Fibroblast of lung (primary cell): ENCODE results near the gene LRRC52. TPM values are rescaled to one million over a fixed set of nuclear protein-coding genes. Genes with fewer than 3 reads are reported as not detected.
"Not testable (repeated sequence)": the region's sequence is repeated elsewhere in the genome, so short reads cannot be mapped to it uniquely, and the experiment has no call there.

ENCODE experiments used
- DNase-seq, 2 donors: peaks; one replicate each; pipeline versions ENCODE4 v3.0.0 to v3.0.0-alpha.2; 2010; ENCODE audit warnings: low read depth in 2 of 2
- H2AFZ ChIP-seq: 2 replicates; pipeline ENCODE4 v1.5.1; 2012; ENCODE audit warnings: low read length, control low read depth, inconsistent platforms
- H3K27ac ChIP-seq: 2 replicates; pipeline ENCODE4 v1.5.1; 2011; ENCODE audit warnings: low read length, control low read depth; ENCODE audit not compliant: insufficient read depth
- H3K27me3 ChIP-seq: 2 replicates; pipeline ENCODE4 v1.5.1; 2011; ENCODE audit warnings: mild to moderate bottlenecking, low read length; ENCODE audit not compliant: control insufficient read depth, insufficient read depth
- H3K36me3 ChIP-seq: 2 replicates; pipeline ENCODE4 v1.5.1; 2011; ENCODE audit warnings: low read length; ENCODE audit not compliant: control insufficient read depth, insufficient read depth
- H3K4me1 ChIP-seq: 2 replicates; pipeline ENCODE4 v1.5.1; 2011; ENCODE audit warnings: low read length; ENCODE audit not compliant: control insufficient read depth, insufficient read depth; ENCODE audit errors: extremely low read depth
- H3K4me2 ChIP-seq: 2 replicates; pipeline ENCODE4 v1.5.1; 2011; ENCODE audit warnings: low read length, control low read depth; ENCODE audit not compliant: insufficient read depth; ENCODE audit errors: extremely low read depth
- H3K4me3 ChIP-seq, 4 experiments: fragments of 200-600 bp in 1 of 4; sonication (generic) in 1 of 4; replicated peaks in 1 of 4; 2 replicates each; pipeline ENCODE4 v1.5.1; 2011 to 2016; ENCODE audit warnings: low read length in 4 of 4, low read depth in 3 of 4, mild to moderate bottlenecking in 3 of 4, control low read depth in 2 of 4, inconsistent platforms in 1 of 4, mixed read lengths in 1 of 4; ENCODE audit not compliant: insufficient read depth in 1 of 4; ENCODE audit errors: control extremely low read depth in 1 of 4
- H3K79me2 ChIP-seq: 2 replicates; pipeline ENCODE4 v1.5.1; 2012; ENCODE audit warnings: mild to moderate bottlenecking, low read length, inconsistent platforms; ENCODE audit not compliant: control insufficient read depth, insufficient read depth
- H3K9ac ChIP-seq: 2 replicates; pipeline ENCODE4 v1.5.1; 2011; ENCODE audit warnings: mild to moderate bottlenecking, low read length, control low read depth; ENCODE audit not compliant: insufficient read depth
- H3K9me3 ChIP-seq: 2 replicates; pipeline ENCODE4 v1.5.1; 2012; ENCODE audit warnings: low read depth, low read length; ENCODE audit not compliant: control insufficient read depth, insufficient read depth
- H4K20me1 ChIP-seq: 2 replicates; pipeline ENCODE4 v1.5.1; 2011; ENCODE audit warnings: low read length; ENCODE audit not compliant: control insufficient read depth, insufficient read depth; ENCODE audit errors: extremely low read depth
- EZH2 ChIP-seq: IDR thresholded peaks from 2 replicates; pipeline ENCODE4 v1.5.1; 2012; ENCODE audit warnings: low read length, control low read depth, mild to moderate bottlenecking; ENCODE audit errors: missing control alignments
- polyA plus RNA-seq, 2 donors: library from polyadenylated mRNA; depleted of rRNA in 1 of 2; stranded (reverse) in 1 of 2; unstranded in 1 of 2; fragments of >200 nt; gene quantifications; 2 replicates each; pipeline ENCODE4 v1.2.1, GENCODE V29; 2011 to 2012; ENCODE audit warnings: missing spikeins in 1 of 2
- total RNA-seq: library from RNA; depleted of rRNA; stranded (reverse); fragments of >200 nt; gene quantifications from 2 replicates; pipeline ENCODE4 v1.2.1, GENCODE V29; 2014
- TF ChIP-seq, protein P1 (sequence below), 2 donors: IDR thresholded peaks in 1 of 2; conservative IDR thresholded peaks in 1 of 2; 1 replicate in 1 of 2; 2 replicates in 1 of 2; pipeline ENCODE4 v1.5.1; 2011 to 2012; ENCODE audit warnings: low read length in 2 of 2, control low read depth in 1 of 2, inconsistent platforms in 1 of 2, low read depth in 1 of 2, mild to moderate bottlenecking in 1 of 2

Gene LRRC52
- total and polyA plus RNA-seq, 2 donors (not counting 1 experiment from before 2014, with no cell fraction given), result not detected

DNA sequence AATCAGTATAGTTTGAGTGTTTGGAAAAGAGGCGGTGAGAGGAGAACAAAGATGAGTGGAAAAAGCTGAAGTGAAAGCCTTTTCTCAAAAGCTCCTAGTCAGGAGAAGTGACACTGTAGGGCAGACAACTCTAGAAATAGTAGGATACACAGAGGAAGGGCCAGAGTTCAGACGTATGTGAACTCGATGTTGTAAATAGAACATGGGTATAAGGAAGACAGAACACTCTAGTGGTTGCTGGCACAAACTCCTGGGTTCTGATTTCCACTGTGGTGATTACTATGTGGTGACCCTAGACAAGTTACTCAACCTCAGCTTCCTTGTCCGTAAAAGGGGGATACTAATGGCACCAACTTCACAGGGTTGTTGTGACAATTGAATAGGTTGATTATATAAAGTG is 57.0 kb downstream of the LRRC52 start:
- H3K36me3 ChIP-seq, result no peaks in the 10 kb centered on the region
- no peaks in the 10 kb centered on the region for H3K79me2 ChIP-seq
- no peaks in the 10 kb centered on the region for H3K27me3 ChIP-seq
- H2AFZ ChIP-seq, result no peak overlapping the region
- no peak for DNase-seq
- H3K9me3 ChIP-seq, result no peaks in the 10 kb centered on the region
- TF ChIP-seq, protein P1, sequence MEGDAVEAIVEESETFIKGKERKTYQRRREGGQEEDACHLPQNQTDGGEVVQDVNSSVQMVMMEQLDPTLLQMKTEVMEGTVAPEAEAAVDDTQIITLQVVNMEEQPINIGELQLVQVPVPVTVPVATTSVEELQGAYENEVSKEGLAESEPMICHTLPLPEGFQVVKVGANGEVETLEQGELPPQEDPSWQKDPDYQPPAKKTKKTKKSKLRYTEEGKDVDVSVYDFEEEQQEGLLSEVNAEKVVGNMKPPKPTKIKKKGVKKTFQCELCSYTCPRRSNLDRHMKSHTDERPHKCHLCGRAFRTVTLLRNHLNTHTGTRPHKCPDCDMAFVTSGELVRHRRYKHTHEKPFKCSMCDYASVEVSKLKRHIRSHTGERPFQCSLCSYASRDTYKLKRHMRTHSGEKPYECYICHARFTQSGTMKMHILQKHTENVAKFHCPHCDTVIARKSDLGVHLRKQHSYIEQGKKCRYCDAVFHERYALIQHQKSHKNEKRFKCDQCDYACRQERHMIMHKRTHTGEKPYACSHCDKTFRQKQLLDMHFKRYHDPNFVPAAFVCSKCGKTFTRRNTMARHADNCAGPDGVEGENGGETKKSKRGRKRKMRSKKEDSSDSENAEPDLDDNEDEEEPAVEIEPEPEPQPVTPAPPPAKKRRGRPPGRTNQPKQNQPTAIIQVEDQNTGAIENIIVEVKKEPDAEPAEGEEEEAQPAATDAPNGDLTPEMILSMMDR (conservative IDR thresholded peaks at IDR 0.05 in 1 of 2, IDR thresholded peaks at IDR 0.05 in 1 of 2; ENCODE audit: low read depth in 1 of 2, low read length in 2 of 2), result no peak
- no peak overlapping the region for H3K4me2 ChIP-seq
- H4K20me1 ChIP-seq, result no peaks in the 10 kb centered on the region
- H3K27ac ChIP-seq, result no peak overlapping the region
- no peak overlapping the region for H3K4me3 ChIP-seq
- H3K9ac ChIP-seq, result no peak overlapping the region
- peaks cover 8% of the 10 kb centered on the region for H3K4me1 ChIP-seq

DNA sequence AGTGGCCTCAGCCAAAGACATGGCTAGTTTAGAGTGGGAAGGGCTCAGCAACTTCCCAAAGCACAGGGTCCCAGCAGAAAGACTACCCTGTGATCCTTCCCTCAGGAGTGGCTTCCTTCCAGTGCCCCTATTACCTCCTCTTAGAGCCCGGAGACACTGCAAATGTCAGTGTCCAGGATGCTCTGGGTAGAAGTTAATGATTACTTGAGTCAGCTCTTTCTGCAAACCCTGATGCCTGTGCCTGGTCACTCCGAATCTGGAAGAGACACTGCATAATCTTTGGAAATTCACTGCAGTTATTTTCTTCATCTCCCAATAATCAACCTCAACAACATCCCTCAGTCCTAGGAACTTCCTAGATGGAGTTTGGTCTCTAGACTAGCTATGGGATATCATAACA is 60.0 kb downstream of the LRRC52 start:
- no peak overlapping the region for H2AFZ ChIP-seq
- TF ChIP-seq, protein P1 (conservative IDR thresholded peaks at IDR 0.05 in 1 of 2, IDR thresholded peaks at IDR 0.05 in 1 of 2; ENCODE audit: low read depth in 1 of 2, low read length in 2 of 2), result no peak
- TF ChIP-seq EZH2, result no peak

DNA sequence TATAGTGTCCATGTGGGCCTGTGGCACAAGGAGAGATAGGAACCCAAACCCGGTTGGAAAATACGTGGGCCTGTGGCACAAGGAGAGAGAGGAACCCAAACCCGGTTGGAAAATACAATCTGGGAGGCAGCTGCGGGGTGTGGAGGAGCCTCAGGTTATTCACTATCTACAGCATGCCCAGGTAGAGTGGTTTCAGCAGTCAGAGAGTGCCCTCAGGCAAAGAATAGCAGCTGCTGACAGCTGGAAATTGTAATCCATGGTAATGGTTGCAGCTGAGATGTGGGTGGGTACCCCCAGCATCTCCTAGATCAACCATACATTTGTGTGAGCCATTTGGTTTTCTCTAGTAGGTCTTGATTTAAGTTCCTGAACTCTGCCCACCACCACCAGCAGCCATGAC is 61.4 kb downstream of the LRRC52 start:
- no peak for TF ChIP-seq EZH2
- TF ChIP-seq, protein P1 (conservative IDR thresholded peaks at IDR 0.05 in 1 of 2, IDR thresholded peaks at IDR 0.05 in 1 of 2; ENCODE audit: low read depth in 1 of 2, low read length in 2 of 2), result no peak
- no peak for DNase-seq
- no peaks in the 10 kb centered on the region for H4K20me1 ChIP-seq
- H2AFZ ChIP-seq, result no peak overlapping the region
- no peak overlapping the region for H3K27ac ChIP-seq
- H3K4me2 ChIP-seq, result no peak overlapping the region
- H3K36me3 ChIP-seq, result no peaks in the 10 kb centered on the region
- no peak overlapping the region for H3K9ac ChIP-seq
- H3K4me1 ChIP-seq, result no peaks in the 10 kb centered on the region
- no peaks in the 10 kb centered on the region for H3K27me3 ChIP-seq
- H3K79me2 ChIP-seq, result no peaks in the 10 kb centered on the region
- H3K9me3 ChIP-seq, result no peaks in the 10 kb centered on the region
- no peak overlapping the region for H3K4me3 ChIP-seq

More for the DNA sequence above, 60.0 kb downstream of the LRRC52 start:
- no peak overlapping the region for H3K4me3 ChIP-seq
- H3K79me2 ChIP-seq, result no peaks in the 10 kb centered on the region
- H4K20me1 ChIP-seq, result no peaks in the 10 kb centered on the region
- no peak overlapping the region for H3K4me2 ChIP-seq
- no peaks in the 10 kb centered on the region for H3K4me1 ChIP-seq
- no peak for DNase-seq
- no peak overlapping the region for H3K9ac ChIP-seq
- H3K27ac ChIP-seq, result no peak overlapping the region
- H3K9me3 ChIP-seq, result no peaks in the 10 kb centered on the region
- no peaks in the 10 kb centered on the region for H3K36me3 ChIP-seq
- H3K27me3 ChIP-seq, result no peaks in the 10 kb centered on the region

DNA sequence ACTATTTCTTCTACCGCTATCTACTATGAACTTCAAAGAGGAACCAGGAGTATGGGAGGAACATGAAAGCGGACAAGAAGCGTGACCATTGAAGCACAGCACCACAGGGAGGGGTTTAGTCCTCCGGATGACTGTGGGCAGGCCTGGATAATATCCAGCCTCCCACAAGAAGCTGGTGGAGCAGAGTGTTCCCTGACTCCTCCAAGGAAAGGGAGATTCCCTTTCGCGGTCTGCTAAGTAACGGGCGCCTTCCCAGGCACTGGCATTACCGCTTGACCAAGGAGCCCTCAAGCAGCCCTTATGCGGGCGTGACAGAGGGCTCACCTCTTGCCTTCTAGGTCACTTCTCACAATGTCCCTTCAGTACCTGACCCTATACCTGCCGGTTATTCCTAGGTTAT is 62.9 kb downstream of the LRRC52 start:
- not testable (repeated sequence) for H3K9me3 ChIP-seq, H3K4me3 ChIP-seq, H3K4me1 ChIP-seq, H3K4me2 ChIP-seq, H3K36me3 ChIP-seq, H3K27ac ChIP-seq, DNase-seq, H4K20me1 ChIP-seq, H3K9ac ChIP-seq, H2AFZ ChIP-seq, H3K79me2 ChIP-seq, H3K27me3 ChIP-seq
